Measurements from ENCODE around the gene TBC1D5. TPM values are rescaled to one million over a fixed set of nuclear protein-coding genes. Genes with fewer than 3 reads are reported as not detected.

TBC1D5 gene
- total RNA-seq, 1 experiment from 2014 or later, result 33.9 TPM

GRCh38 chr3:17336291-17336690, 406.1 kb downstream of the TBC1D5 start:
- ChIA-PET POLR2A (no interaction called here), CTCF (no interaction called here), RAD21 (ENCODE audit: low non-redundant PET in 1 of 2, low total read pairs in 2 of 2, uncharacterized antibody in 2 of 2, unreplicated experiment in 2 of 2) (no interaction called here)
- H3K4me2 ChIP-seq (ENCODE audit: low read length), result no peak overlapping the region
- H3K27ac ChIP-seq (ENCODE audit: low read depth, low read length), result no peak overlapping the region
- H3K9me3 ChIP-seq (ENCODE audit: control insufficient read depth in 1 of 2, insufficient read depth in 1 of 2, low read depth in 1 of 2, low read length in 2 of 2), result no peaks in the 10 kb centered on the region
- H3K79me2 ChIP-seq (ENCODE audit: insufficient read depth, low read length), result no peaks in the 10 kb centered on the region
- 0 out of 2 replicates have a peak, but pooled peaks cover 3% of the 10 kb centered on the region for H4K20me1 ChIP-seq (ENCODE audit: insufficient read depth)
- ATAC-seq (no peak), DNase-seq (ENCODE audit: low read depth, low spot score) (no peak)
- no peak overlapping the region for H3K9ac ChIP-seq (ENCODE audit: low read length)
- H3K4me3 ChIP-seq (replicated peaks in 1 of 2; ENCODE audit: low read depth in 1 of 2, low read length in 2 of 2), result no peak overlapping the region
- no peak for TF ChIP-seq ELF1 (IDR thresholded peaks at IDR 0.05; ENCODE audit: borderline replicate concordance, low read depth)
- no peak for TF ChIP-seq EGR1 (IDR thresholded peaks at IDR 0.05; ENCODE audit: low read depth)
- no peak for TF ChIP-seq ZNF274 (IDR thresholded peaks at IDR 0.05; ENCODE audit: low read depth, low read length)
- no peak for TF ChIP-seq JUND (IDR thresholded peaks at IDR 0.05)
- no peak for TF ChIP-seq SIN3A (IDR thresholded peaks at IDR 0.05; ENCODE audit: low read depth)
- no peak for TF ChIP-seq ZFX (IDR thresholded peaks at IDR 0.05)
- no peak for TF ChIP-seq TCF7L2 (IDR thresholded peaks at IDR 0.05; ENCODE audit: borderline replicate concordance, extremely low read depth, insufficient read depth, insufficient read length)
- H3K27me3 ChIP-seq (ENCODE audit: insufficient read depth, low read length), result no peaks in the 10 kb centered on the region
- intact Hi-C loops (cut with micrococcal nuclease), result no loop called here
- no TSS peak for BruUV-seq (replicated peaks)
- no peaks in the 10 kb centered on the region for H3K4me1 ChIP-seq (ENCODE audit: control insufficient read depth in 1 of 2, insufficient read depth in 2 of 2, low read length in 2 of 2)
- no peak overlapping the region for H2AFZ ChIP-seq (ENCODE audit: low read depth, low read length, poor library complexity, severe bottlenecking)
- no peaks in the 10 kb centered on the region for H3K9me2 ChIP-seq (ENCODE audit: insufficient read depth)
- no peaks in the 10 kb centered on the region for H3K36me3 ChIP-seq (ENCODE audit: control insufficient read depth in 1 of 2, insufficient read depth in 2 of 2, low read length in 2 of 2)

- TF ChIP-seq ATF3 (IDR thresholded peaks at IDR 0.05) (no peak), CBX3 (IDR thresholded peaks at IDR 0.05; ENCODE audit: low read depth) (no peak), ZFX (IDR thresholded peaks at IDR 0.05) (no peak), POLR2AphosphoS5 (IDR thresholded peaks at IDR 0.05; ENCODE audit: low read depth, low read length) (no peak), JUND (IDR thresholded peaks at IDR 0.05) (no peak), YY1 (IDR thresholded peaks at IDR 0.05; ENCODE audit: extremely low read depth, insufficient replicate concordance, low read depth, low read length) (no peak), ELF1 (IDR thresholded peaks at IDR 0.05; ENCODE audit: borderline replicate concordance, low read depth) (no peak), ZBTB33 (IDR thresholded peaks at IDR 0.05; ENCODE audit: extremely low read depth, insufficient replicate concordance, low read length) (no peak), ZNF274 (IDR thresholded peaks at IDR 0.05; ENCODE audit: low read depth, low read length) (no peak), SIN3A (IDR thresholded peaks at IDR 0.05; ENCODE audit: low read depth) (no peak), RAD21 (IDR thresholded peaks at IDR 0.05; ENCODE audit: low read depth) (no peak), CTCF (IDR thresholded peaks at IDR 0.05 in 2 of 3, conservative IDR thresholded peaks at IDR 0.05 in 1 of 3; ENCODE audit: borderline replicate concordance in 1 of 3, insufficient read depth in 1 of 3, low read depth in 2 of 3, low read length in 2 of 3) (no peak), TCF7L2 (IDR thresholded peaks at IDR 0.05; ENCODE audit: borderline replicate concordance, extremely low read depth, insufficient read depth, insufficient read length) (no peak), POLR2A (IDR thresholded peaks at IDR 0.05; ENCODE audit: borderline replicate concordance, extremely low read depth, insufficient read depth, insufficient read length) (no peak), EZH2 (IDR thresholded peaks at IDR 0.05) (no peak), EGR1 (IDR thresholded peaks at IDR 0.05; ENCODE audit: low read depth) (no peak)
- H3K27me3 ChIP-seq (ENCODE audit: insufficient read depth, low read length), result no peaks in the 10 kb centered on the region
- no peak overlapping the region for H3K4me2 ChIP-seq (ENCODE audit: low read length)
- intact Hi-C loops (cut with micrococcal nuclease), result no loop called here
- no TSS peak for BruUV-seq (replicated peaks)
- no peaks in the 10 kb centered on the region for H3K9me3 ChIP-seq (ENCODE audit: control insufficient read depth in 1 of 2, insufficient read depth in 1 of 2, low read depth in 1 of 2, low read length in 2 of 2)
- no peak overlapping the region for H3K9ac ChIP-seq (ENCODE audit: low read length)
- H3K9me2 ChIP-seq (ENCODE audit: insufficient read depth), result no peaks in the 10 kb centered on the region
- ATAC-seq (no peak), DNase-seq (ENCODE audit: low read depth, low spot score) (no peak)
- no peaks in the 10 kb centered on the region for H3K36me3 ChIP-seq (ENCODE audit: control insufficient read depth in 1 of 2, insufficient read depth in 2 of 2, low read length in 2 of 2)
- no peak overlapping the region for H3K27ac ChIP-seq (ENCODE audit: low read depth, low read length)
- H4K20me1 ChIP-seq (ENCODE audit: insufficient read depth), result 0 out of 2 replicates have a peak, but pooled peaks cover 3% of the 10 kb centered on the region
- ChIA-PET RAD21 (ENCODE audit: low non-redundant PET in 1 of 2, low total read pairs in 2 of 2, uncharacterized antibody in 2 of 2, unreplicated experiment in 2 of 2) (no interaction called here), POLR2A (no interaction called here), CTCF (no interaction called here)
- H3K4me1 ChIP-seq (ENCODE audit: control insufficient read depth in 1 of 2, insufficient read depth in 2 of 2, low read length in 2 of 2), result no peaks in the 10 kb centered on the region
- no peak overlapping the region for H2AFZ ChIP-seq (ENCODE audit: low read depth, low read length, poor library complexity, severe bottlenecking)
- H3K4me3 ChIP-seq (replicated peaks in 1 of 2; ENCODE audit: low read depth in 1 of 2, low read length in 2 of 2), result no peak overlapping the region
- H3K79me2 ChIP-seq (ENCODE audit: insufficient read depth, low read length), result no peaks in the 10 kb centered on the region
Observed at GRCh38 chr3:17333893-17334292, 408.5 kb downstream of the TBC1D5 start.

All from HCT116 (cell line).